GM10847 (cell line): ENCODE measurements around the gene WSCD2.

Experiments
- POLR2A ChIP-seq: IDR thresholded peaks from 2 replicates; pipeline ENCODE4 v1.6.1; 2011; ENCODE audit not compliant: insufficient read length; ENCODE audit errors: extremely low read depth

WSCD2 gene

GRCh38 chr12:108182096-108182495, 53.0 kb downstream of the WSCD2 start:
- no peak for TF ChIP-seq POLR2A

- no peak for TF ChIP-seq POLR2A
These were observed 55.9 kb downstream of the WSCD2 start for GRCh38 chr12:108185002-108185401.

GRCh38 chr12:108187831-108188230, 58.7 kb downstream of the WSCD2 start:
- TF ChIP-seq POLR2A: no peak

- TF ChIP-seq POLR2A: no peak
These were observed 61.4 kb downstream of the WSCD2 start for GRCh38 chr12:108190529-108190928.

- no peak for TF ChIP-seq POLR2A
These were observed 62.0 kb downstream of the WSCD2 start for GRCh38 chr12:108191086-108191485.

- TF ChIP-seq POLR2A: no peak
These were observed 62.9 kb downstream of the WSCD2 start for GRCh38 chr12:108191938-108192337.

GRCh38 chr12:108193493-108193892, 64.4 kb downstream of the WSCD2 start:
- TF ChIP-seq POLR2A: no peak

GRCh38 chr12:108193917-108194316, 64.8 kb downstream of the WSCD2 start:
- no peak for TF ChIP-seq POLR2A

- no peak for TF ChIP-seq POLR2A
These were observed 65.5 kb downstream of the WSCD2 start for GRCh38 chr12:108194585-108194984.

- no peak for TF ChIP-seq POLR2A
These were observed 67.2 kb downstream of the WSCD2 start for GRCh38 chr12:108196319-108196718.

- TF ChIP-seq POLR2A: no peak
These were observed 67.8 kb downstream of the WSCD2 start for GRCh38 chr12:108196921-108197320.

GRCh38 chr12:108198043-108198442, 69.0 kb downstream of the WSCD2 start:
- no peak for TF ChIP-seq POLR2A

- TF ChIP-seq POLR2A: no peak
These were observed 70.0 kb downstream of the WSCD2 start for GRCh38 chr12:108199106-108199505.

- TF ChIP-seq POLR2A: no peak
These were observed 72.7 kb downstream of the WSCD2 start for GRCh38 chr12:108201808-108202207.

- no peak for TF ChIP-seq POLR2A
These were observed 75.3 kb downstream of the WSCD2 start for GRCh38 chr12:108204117-108204987.

- TF ChIP-seq POLR2A: no peak
These were observed 76.8 kb downstream of the WSCD2 start for GRCh38 chr12:108205864-108206263.

GRCh38 chr12:108207791-108208730, 79.0 kb downstream of the WSCD2 start:
- no peak for TF ChIP-seq POLR2A

GRCh38 chr12:108210001-108210400, 80.9 kb downstream of the WSCD2 start:
- no peak for TF ChIP-seq POLR2A
